Sigmoid colon (tissue), 4 donors: ENCODE measurements around the gene GRM1.

Source experiments
- CTCF ChIP-seq, 4 experiments: fragments of 450-650 bp in 3 of 4; fragments of 200-600 bp in 1 of 4; IDR thresholded peaks; one replicate each; pipeline ENCODE4 v1.5.1; 2016 to 2019; ENCODE audit warnings: antibody characterized with exemption in 4 of 4, mild to moderate bottlenecking in 3 of 4, moderate library complexity in 2 of 4
- EP300 ChIP-seq, 4 donors: sonication (generic); formaldehyde crosslinking; IDR thresholded peaks; one replicate each; pipeline ENCODE4 v1.6.1; 2017; ENCODE audit warnings: antibody characterized with exemption in 4 of 4
- POLR2A ChIP-seq, 2 donors: fragments of 450-650 bp; IDR thresholded peaks; one replicate each; pipeline ENCODE4 v1.6.1; 2016; ENCODE audit warnings: antibody characterized with exemption in 2 of 2, mild to moderate bottlenecking in 2 of 2, moderate library complexity in 2 of 2
- POLR2AphosphoS5 ChIP-seq, 4 donors: sonication (generic); formaldehyde crosslinking; IDR thresholded peaks; one replicate each; pipeline ENCODE4 v1.6.1; 2017; ENCODE audit warnings: antibody characterized with exemption in 4 of 4

DNA sequence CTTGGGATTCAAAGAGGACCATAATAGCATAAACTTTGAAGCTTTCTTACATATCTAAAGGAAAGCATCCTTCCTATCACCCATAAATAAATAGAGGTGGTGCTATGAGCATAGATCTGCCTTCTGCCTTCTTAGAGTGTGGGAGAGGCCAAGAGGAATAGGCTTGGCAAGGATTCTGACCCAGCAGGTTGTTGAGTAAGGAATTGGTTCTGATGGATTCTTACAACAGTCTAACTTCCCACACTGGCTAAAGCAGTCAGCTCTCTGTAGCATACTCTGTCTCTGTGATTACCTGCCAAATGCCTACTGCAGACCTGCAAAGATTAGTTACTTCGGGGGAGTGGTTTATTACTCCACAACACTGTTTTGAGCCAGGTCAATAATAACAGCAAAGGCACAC is 316.7 kb downstream of the GRM1 start:
- TF ChIP-seq CTCF (IDR thresholded peaks at IDR 0.05): no peak
- no peak for TF ChIP-seq POLR2A (IDR thresholded peaks at IDR 0.05)
- TF ChIP-seq EP300 (IDR thresholded peaks at IDR 0.05): no peak
- TF ChIP-seq POLR2AphosphoS5 (IDR thresholded peaks at IDR 0.05): no peak
